ENCODE data around the gene NFATC2.
A peak's percentile ranks its signal among the peaks of the same experiment; 100 is the strongest.

The NFATC2 gene

GRCh38 chr20:51450984-51451383 lies 91.5 kb downstream of the NFATC2 start:
- no peak for DNase-seq (ENCODE audit: low spot score)

GRCh38 chr20:51450221-51450712 lies 92.3 kb downstream of the NFATC2 start:
- no peak for DNase-seq (ENCODE audit: low spot score)

- no peak for DNase-seq (ENCODE audit: low spot score)
Measured at GRCh38 chr20:51449498-51450220, 92.9 kb downstream of the NFATC2 start.

- DNase-seq (ENCODE audit: low spot score), result no peak
Measured at GRCh38 chr20:51447765-51448148, 94.8 kb downstream of the NFATC2 start.

GRCh38 chr20:51447097-51447764 lies 95.3 kb downstream of the NFATC2 start:
- DNase-seq (ENCODE audit: low spot score), result no peak

- peak; percentile 83 for DNase-seq (ENCODE audit: low spot score)
Measured at GRCh38 chr20:51446656-51447055, 95.9 kb downstream of the NFATC2 start.

- no peak for DNase-seq (ENCODE audit: low spot score)
Measured at GRCh38 chr20:51446230-51446629, 96.3 kb downstream of the NFATC2 start.

- DNase-seq (ENCODE audit: low spot score), result no peak
Measured at GRCh38 chr20:51445591-51445990, 96.9 kb downstream of the NFATC2 start.

GRCh38 chr20:51444922-51445438 lies 97.5 kb downstream of the NFATC2 start:
- DNase-seq (ENCODE audit: low spot score), result no peak

GRCh38 chr20:51444467-51444866 lies 98.1 kb downstream of the NFATC2 start:
- DNase-seq (ENCODE audit: low spot score), result no peak

GRCh38 chr20:51442602-51443001 lies 99.9 kb downstream of the NFATC2 start:
- DNase-seq (ENCODE audit: low spot score), result no peak

- no peak for DNase-seq (ENCODE audit: low spot score)
Measured at GRCh38 chr20:51440589-51440988, 101.9 kb downstream of the NFATC2 start.

GRCh38 chr20:51439160-51439689 lies 103.3 kb downstream of the NFATC2 start:
- DNase-seq (ENCODE audit: low spot score), result no peak

- no peak for DNase-seq (ENCODE audit: low spot score)
Measured at GRCh38 chr20:51438136-51438535, 104.4 kb downstream of the NFATC2 start.

GRCh38 chr20:51437182-51437924 lies 105.2 kb downstream of the NFATC2 start:
- DNase-seq (ENCODE audit: low spot score), result no peak

- DNase-seq (ENCODE audit: low spot score), result no peak
Measured at GRCh38 chr20:51434580-51435247, 107.8 kb downstream of the NFATC2 start.

- no peak for DNase-seq (ENCODE audit: low spot score)
Measured at GRCh38 chr20:51434026-51434425, 108.5 kb downstream of the NFATC2 start.

- no peak for DNase-seq (ENCODE audit: low spot score)
Measured at GRCh38 chr20:51432875-51433274, 109.6 kb downstream of the NFATC2 start.

GRCh38 chr20:51432251-51432784 lies 110.2 kb downstream of the NFATC2 start:
- no peak for DNase-seq (ENCODE audit: low spot score)

- no peak for DNase-seq (ENCODE audit: low spot score)
Measured at GRCh38 chr20:51431321-51431720, 111.2 kb downstream of the NFATC2 start.

GRCh38 chr20:51430198-51430950 lies 112.1 kb downstream of the NFATC2 start:
- DNase-seq (ENCODE audit: low spot score), result peak; percentile 51
